GM10248 (cell line): ENCODE data around the gene SCCPDH.
"Not testable (repeated sequence)": the region's sequence is repeated elsewhere in the genome, so short reads cannot be mapped to it uniquely, and the experiment has no call there.

ENCODE experiments used
- CTCF ChIA-PET: fragments of 300-600 bp; sonication (Branson Sonifier 250); formaldehyde crosslinking; extraction: SDS; loops from one replicate; lab custom pipeline; 2021; ENCODE audit warnings: antibody characterized with exemption; lab: Yijun Ruan, JAX
- POLR2A ChIA-PET: fragments of 350-650 bp; sonication (Branson Sonifier 250); formaldehyde crosslinking; extraction: SDS; loops from one replicate; lab custom pipeline; 2020; ENCODE audit warnings: antibody characterized with exemption; lab: Yijun Ruan, JAX
- DNase-seq: peaks from one replicate; pipeline ENCODE4 v3.0.0; 2012; ENCODE audit errors: extremely low spot score
- TF ChIP-seq, protein P1 (sequence below): IDR thresholded peaks from 2 replicates; pipeline ENCODE4 v1.5.1; 2012; ENCODE audit warnings: mild to moderate bottlenecking, low read depth; ENCODE audit errors: extremely low read depth, missing control alignments, control extremely low read depth

SCCPDH gene

DNA sequence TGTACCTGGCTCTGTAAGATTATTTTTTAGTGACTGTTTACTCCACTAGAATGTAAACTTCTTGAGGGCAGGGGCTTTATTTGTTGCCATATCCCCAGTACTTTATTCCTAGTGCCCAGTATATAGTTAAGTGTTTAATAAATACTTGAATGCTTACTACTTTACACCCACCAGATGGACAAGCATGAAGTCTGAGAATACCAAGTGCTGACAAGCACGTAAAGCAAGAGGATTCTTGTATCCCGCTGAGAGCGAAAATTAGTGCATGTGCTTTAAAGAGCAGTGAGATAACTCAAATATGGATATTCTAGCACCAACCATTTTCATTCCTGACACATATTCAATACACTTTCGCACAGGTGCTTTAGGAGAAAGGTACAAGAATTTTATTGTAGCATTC, 1.5 kb upstream of the SCCPDH start:
- TF ChIP-seq, protein P1, sequence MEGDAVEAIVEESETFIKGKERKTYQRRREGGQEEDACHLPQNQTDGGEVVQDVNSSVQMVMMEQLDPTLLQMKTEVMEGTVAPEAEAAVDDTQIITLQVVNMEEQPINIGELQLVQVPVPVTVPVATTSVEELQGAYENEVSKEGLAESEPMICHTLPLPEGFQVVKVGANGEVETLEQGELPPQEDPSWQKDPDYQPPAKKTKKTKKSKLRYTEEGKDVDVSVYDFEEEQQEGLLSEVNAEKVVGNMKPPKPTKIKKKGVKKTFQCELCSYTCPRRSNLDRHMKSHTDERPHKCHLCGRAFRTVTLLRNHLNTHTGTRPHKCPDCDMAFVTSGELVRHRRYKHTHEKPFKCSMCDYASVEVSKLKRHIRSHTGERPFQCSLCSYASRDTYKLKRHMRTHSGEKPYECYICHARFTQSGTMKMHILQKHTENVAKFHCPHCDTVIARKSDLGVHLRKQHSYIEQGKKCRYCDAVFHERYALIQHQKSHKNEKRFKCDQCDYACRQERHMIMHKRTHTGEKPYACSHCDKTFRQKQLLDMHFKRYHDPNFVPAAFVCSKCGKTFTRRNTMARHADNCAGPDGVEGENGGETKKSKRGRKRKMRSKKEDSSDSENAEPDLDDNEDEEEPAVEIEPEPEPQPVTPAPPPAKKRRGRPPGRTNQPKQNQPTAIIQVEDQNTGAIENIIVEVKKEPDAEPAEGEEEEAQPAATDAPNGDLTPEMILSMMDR, result no peak
- CTCF ChIA-PET, result no interaction called here
- POLR2A ChIA-PET, result no interaction called here
- no peak for DNase-seq

DNA sequence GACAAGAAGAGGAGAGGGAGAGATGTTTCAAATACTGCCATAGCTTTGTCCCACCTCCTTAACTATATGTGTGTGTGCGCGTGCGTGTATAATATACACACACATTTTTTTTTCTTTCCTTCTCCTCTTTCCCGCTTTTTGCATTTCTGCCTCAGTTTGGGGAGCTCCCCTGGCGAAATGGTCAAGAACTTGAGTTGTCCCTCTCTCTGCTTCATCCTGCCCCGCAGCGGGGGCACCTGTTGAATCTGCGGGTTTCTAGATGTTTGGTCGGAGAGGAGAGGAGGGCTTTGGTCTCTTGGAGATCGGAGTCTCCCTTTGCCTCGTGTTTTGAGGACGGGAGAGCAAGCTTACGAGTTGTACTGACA, 504 bp downstream of the SCCPDH start:
- CTCF ChIA-PET, result interaction anchor here (1.6 to 2.0 kb wide), 2 partner anchors 8 to 15 kb away, joined by 6 to 7 read pairs; no protein-coding TSS in a partner anchor
- POLR2A ChIA-PET, result no interaction called here
- TF ChIP-seq, protein P1, result no peak
- peak; percentile 35 for DNase-seq

DNA sequence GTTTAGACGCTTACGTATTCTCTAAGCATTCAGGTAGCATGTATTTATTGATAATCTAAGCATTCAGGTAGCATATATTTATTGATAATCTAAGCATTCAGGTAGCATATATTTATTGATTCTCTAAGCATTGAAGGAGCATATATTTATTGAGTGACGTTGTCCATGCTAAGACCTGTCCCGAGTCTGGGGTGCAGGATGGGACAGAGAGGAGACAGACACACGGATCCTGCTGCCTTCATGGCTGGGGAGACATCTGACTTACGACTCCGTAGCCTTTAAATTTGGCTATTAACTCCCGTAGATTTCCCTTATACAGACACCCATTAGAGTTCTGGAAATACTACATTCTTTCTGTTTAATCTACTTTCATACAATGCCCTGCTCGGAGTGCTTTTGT, 982 bp downstream of the SCCPDH start:
- no peak for DNase-seq
- TF ChIP-seq, protein P1, result no peak
- POLR2A ChIA-PET, result interaction anchor here (0.6 kb wide), 1 partner anchor 246 kb away, joined by 7 read pairs; no protein-coding TSS in a partner anchor
- CTCF ChIA-PET, result interaction anchor here (2.0 kb wide), 1 partner anchor 15 kb away, joined by 7 read pairs; no protein-coding TSS in a partner anchor

DNA sequence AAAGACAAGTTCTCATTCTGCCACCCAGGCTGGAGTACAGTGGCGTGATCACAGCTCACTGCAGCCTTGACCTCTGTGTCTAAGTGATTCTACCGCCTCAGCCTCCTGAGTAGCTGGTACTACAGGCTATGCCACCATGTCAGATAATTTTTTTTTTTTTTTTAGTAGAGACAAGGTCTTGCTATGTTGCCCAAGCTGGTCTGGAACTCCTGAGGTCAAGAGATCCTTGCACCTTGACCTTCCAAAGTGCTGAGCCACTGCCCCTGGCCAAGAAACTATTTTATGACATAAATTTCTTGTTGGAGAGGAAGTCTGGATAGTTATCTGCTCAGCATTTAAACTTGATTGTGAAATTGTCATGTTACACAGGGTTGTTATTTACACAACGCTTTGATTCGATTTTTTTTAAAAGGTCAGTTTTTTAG, 2.1 kb downstream of the SCCPDH start:
- DNase-seq, result no peak
- ChIA-PET POLR2A (no interaction called here), CTCF (interaction anchor here (1.0 kb wide), 1 partner anchor 14 kb away, joined by 3 read pairs; no protein-coding TSS in a partner anchor)
- TF ChIP-seq, protein P1, result no peak

DNA sequence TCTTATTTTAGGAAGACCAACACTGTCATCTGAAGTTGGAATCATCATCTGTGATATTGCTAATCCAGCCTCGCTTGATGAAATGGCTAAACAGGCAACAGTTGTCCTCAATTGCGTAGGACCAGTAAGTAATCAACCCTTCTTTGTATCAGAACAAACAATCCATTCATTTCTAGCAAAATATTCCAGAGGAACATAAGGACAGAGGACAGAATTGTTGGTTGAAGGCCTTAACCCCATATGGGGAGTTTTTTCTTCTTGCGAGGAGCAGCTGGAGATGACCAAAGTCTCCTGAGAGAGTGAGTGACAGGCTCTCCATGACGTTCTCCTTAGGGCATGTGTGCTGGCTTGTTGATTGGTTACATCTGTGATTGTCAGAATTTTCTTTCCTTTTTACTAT, 2.7 kb downstream of the SCCPDH start:
- POLR2A ChIA-PET, result no interaction called here
- CTCF ChIA-PET, result no interaction called here
- TF ChIP-seq, protein P1, result no peak
- no peak for DNase-seq

DNA sequence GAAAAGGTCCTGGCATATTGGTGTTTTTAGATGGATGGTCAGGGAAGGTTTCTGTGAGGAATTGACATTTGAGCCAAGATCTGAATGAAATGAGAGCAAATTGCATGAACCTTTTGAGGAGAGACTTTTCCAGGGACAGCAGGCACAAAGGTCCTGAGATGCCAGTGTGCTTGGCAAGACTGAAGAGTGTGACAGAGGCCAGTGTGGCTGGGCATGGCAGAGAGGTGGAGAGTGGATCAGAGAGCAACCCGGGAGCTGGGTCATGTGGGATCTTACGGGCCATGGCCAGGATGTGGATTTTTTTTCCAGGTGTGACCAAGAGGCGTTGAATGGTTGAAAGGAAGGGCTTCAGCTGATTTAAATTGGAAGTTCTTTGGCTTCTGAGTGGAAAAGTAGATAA, 3.4 kb downstream of the SCCPDH start:
- ChIA-PET POLR2A (no interaction called here), CTCF (no interaction called here)
- no peak for DNase-seq
- TF ChIP-seq, protein P1, result no peak

DNA sequence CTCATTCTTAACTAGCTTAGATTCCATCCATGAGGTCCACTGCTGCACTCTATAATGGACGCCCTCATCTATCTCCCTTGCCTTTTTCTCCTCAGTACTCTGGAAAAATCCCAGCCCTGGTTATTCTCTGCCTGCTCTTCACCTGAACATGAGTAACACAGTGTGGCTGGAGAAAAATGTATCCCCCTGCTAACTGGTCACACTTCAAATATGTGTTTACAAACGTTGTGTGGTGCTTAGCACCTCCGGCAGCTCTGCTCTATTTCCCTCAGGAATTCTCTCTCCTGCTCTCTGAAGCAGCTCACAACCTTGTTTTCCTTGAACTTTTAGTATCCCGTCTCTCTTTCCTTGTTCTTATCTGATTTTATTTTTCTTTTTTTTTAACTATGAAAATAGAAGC, 4.1 kb downstream of the SCCPDH start:
- ChIA-PET CTCF (no interaction called here), POLR2A (no interaction called here)
- TF ChIP-seq, protein P1, result no peak
- DNase-seq, result no peak

DNA sequence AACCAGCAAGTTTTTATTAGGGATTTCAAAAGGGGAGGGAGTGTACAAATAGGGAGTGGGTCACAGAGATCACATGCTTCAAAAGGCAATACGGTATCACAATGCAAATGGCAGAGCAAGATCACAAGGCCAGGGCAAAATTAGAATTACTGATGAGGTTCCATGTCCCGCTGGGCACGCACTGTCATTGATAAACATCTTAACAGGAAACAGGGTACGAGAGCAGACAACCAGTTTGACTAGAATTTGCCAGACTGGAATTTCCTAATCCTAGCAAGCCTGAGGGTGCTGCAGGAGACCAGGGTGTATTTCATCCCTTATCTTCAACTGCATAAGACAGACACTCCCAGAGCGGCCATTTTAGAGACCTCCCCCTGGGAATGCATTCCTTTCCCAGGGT, 4.8 kb downstream of the SCCPDH start:
- POLR2A ChIA-PET, CTCF ChIA-PET, DNase-seq: not testable (repeated sequence)
